ENCODE data around the gene PFKFB4.

The PFKFB4 gene

DNA sequence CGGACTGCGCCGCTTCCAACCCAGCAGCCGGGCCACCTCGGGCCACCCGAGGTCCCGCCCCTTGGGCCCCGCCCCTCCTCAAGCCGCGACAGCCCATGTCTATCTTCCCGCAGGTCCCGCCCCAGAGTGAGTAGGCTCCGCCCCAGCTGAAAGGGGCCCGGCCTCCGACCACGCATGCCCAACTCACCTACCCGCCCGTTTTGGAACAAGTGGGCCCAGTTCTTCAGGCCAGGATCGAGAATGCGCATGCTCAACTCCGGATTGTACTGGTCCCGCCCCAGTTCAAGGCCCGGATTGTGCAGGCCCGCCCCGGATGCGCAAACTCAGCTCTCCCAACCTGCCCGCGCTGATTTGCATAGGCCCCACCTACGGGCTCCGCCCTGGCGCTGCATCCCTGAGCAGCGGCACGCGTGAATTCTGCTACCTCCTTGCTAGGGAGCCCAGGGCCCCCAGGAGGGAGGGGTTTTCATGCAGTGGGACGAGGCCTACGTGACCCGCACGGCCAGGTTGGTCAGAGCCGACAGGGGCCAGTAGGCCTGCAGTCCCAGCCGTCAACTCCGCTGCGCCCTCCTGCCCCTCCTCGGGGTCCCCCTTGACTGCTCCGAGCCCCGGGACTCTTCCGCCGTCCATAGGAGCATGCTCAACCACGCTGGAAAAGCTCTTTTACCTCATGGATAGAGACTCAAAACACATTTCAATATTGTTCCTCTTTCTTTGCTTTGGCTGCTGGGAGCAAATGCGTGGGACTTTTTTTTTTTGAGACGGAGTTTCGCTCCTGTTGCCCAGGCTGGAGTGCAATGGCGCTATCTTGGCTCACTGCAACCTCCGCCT, at the start of gene PFKFB4:
Gene PFKFB4 (minus strand): TSS at position 8 of the 831 bp plus-strand sequence. CDS start 26 bp downstream, outside the sequence.
- DNase-seq, result peak; percentile 96

DNA sequence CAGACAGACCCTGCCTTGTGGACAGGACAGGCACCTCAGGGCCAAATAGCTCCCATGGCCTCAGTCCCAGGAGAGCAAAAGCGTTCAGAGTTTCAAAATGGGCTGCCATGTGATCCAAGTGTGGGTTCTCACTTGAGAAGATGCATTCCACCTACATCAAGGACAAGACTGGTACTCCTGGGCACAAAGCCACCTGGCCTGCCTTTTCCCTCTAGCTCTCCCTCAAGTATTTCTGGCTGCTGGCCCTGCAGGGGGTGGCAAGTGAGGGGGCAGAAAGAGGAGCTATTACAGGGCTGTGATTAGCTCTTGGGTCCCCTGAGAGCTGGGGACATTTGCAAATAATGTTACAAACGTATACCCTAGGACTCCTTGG, 45.0 kb upstream of the PFKFB4 start:
- no peak for DNase-seq

DNA sequence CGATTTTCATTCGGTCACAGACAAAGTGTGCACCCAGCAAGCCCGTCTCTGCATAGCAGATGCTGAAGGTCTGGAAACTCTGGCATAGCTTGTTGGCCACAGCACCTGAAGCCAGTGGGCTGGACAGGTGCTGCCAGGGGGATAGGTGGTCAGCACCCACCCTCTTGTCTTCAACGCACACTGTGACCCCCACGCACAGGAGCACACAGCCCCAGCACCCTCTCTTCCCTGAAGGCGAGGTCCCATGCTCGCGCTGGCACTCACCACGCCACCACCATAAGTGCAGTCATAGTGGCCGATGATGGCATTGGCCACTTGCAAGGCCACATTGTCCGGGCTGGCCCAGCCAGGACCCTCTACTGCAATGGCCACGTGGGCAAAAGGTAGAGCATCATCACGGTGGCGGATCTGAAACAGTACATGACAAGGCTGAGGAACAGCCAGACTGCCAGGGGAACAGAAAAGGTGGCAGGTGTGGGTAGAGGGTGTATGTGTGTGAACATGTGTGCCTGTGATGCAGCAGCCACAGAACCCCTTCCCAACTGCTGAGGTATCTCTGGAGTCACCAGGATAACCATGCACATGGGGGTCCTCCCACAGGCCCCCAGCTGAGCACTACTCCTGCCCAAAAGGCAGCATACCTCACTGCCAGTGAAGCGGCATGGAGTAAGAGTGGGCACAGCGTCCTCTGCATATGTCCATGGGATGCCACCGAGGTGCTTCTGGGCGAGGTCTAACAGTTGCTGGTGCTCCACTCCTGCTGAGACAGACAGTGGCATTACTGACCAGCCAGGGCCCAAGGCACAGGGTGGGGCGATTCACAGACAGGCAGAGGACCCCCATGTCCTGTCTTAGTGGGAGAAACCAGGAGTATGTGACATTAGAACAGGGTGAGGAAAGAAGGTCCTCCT, 44.4 kb upstream of the PFKFB4 start:
- DNase-seq, result no peak

DNA sequence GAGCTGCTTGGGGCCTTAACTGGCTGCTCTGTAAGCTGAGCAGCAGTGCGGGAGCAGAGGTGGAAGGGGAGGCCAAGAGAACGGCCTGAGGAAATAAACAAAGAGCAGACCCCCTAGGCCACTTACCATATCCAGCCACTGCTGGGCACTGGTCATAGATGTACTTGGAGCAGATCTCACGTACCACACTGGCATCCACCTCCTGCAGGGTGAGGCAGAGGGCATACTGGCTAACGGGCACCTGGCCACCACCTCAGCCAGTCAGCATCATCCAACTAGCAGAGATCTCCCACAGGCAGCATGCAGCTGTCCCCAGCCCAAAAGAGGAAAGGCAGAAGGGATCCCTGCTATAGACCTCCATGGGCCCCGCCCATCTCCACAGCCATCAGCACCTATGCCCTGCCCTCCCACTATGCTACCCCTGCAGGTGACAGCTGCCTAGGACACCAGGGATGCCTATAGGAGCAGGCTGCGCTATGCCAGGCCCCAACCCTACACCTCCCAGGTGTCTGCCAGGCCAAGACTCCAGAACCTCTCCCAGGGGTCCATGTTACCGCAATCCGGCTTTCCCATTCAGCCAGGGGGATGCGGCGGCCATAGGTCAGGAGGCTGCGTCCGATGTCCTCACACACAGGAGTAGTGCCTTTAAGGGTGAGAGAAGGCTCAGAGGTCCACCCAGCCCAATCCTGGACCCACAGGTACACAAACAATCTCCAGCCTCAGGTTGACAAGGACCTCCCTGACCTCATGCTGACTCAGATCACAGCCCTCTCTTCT, 43.1 kb upstream of the PFKFB4 start:
- no peak for DNase-seq

DNA sequence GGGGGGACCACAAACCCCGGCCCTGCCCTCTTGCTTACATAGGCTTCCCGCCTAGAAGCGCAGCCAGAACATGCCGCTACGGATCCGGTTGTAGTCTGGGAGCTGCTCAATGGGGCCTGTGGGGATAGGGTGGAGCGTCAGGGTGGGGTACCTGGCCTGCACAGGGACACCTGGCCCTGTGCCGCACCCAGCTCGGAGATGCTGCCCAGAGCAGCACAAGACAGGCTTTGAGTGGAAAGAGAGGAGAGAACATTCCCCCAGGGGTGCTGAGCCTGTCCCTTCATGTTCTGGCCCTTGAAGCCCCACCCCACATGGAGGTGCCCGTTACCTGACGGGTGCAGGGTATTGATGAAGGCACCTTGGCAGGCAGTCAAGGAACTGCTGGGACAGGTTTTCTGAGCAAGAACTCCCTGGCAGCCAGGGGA, 42.5 kb upstream of the PFKFB4 start:
- no peak for DNase-seq

DNA sequence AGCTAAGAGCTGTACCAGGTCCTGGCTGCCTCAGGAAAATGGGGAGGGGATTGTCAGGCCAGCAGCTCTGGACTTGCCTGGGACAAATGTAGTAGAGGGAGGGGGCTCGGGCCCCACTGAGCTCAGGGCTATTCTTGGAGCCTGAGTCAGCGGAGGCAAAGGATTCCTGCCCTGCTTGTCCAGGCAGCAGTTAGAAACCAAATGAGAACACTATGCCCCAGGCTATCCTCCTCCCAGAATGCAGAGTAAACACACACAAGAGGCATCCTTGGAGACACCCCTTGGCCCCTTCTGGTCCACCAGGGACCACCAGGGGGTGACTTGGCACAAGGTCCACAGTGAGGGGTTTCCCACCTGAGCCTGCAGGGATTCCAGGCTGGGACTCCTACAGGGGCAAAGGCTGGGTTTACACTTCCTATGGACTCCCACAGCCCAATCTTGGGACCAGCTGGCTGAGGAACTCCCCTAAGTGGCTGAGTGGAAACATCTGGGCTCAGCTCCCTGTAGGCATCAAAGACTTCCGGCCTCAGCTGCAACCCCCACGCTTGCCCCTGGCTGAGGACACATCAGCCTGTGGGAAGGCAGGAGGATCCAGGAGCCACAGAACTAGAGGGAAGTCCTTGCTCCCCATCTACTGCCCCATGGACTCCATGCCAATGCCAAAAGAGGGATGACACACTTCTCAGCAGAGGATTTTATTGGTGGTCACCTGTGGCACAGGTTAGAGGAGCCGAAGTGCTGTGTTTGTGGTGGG, 41.9 kb upstream of the PFKFB4 start:
- no peak for DNase-seq

DNA sequence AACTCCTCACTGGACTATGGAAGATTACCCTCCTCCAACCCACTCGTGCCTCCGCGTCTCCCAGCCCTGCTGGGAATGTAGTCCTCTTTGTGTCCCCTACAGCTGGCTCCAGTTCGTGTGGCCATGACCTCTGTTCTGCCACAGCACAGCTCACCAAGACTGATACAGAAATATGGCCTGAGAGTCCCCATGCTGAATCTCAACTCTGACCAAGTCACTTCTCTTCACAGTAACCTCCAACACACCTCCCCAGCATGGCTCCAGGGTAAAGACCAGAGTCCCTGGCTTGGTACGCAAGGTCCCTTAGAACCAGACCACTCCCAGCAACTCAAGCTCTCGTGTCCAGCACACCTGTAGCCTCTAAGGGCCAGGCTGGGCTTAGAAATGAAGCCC, 40.8 kb upstream of the PFKFB4 start:
- no peak for DNase-seq

DNA sequence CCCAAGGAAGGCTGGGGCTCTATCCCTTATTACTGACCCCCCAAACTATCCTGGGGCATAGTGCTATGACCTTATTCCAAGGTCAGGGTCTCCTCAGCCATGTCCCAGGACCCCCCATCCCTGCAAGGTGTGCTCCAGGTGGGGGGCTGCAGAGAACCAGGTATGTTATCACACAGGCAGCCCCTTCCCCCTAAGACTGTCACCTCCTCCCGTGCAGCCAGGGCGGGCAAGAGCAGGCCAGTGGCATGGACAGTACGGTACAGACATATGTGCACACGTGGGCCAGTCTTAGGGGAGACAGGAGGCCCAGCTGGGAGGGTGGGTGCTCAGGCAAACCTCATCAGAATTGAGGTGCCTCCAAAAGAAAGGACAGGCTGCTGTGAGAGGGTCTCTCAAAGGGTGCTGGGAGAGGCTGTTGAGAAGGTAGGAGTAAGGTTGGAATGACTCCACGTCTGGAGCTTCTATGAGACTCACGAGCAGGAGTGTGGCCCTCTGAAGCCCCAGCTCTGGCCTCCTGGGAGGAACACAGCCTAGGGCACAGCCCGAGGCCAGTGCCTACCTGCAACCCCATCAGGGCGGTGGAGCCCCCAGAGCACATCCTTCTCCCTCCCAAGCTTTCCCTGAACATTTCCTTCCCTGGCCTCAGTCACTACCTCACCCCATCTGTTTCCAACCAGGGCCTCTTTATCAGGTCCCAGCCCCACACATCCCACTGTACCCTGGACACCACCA, 40.2 kb upstream of the PFKFB4 start:
- no peak for DNase-seq

DNA sequence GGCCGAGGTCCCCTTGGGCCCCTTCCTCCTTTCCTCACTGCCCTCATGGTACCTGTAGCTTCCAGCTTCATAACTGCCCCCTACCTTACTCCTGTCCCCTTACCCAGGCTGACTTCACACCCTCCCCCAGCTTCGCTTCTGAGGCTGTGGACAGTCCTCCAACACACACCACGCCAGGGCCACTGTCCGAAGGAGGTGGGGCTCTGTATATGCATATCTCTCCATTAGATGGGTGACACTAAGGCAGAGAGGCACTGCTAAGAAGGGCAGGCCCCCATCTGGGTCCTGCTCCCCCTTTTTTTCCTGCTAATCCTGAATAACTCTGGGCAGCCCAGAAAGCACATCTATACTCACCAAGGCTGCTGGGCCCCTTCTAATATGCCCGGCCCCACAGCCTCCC, 39.6 kb upstream of the PFKFB4 start:
- DNase-seq, result no peak

DNA sequence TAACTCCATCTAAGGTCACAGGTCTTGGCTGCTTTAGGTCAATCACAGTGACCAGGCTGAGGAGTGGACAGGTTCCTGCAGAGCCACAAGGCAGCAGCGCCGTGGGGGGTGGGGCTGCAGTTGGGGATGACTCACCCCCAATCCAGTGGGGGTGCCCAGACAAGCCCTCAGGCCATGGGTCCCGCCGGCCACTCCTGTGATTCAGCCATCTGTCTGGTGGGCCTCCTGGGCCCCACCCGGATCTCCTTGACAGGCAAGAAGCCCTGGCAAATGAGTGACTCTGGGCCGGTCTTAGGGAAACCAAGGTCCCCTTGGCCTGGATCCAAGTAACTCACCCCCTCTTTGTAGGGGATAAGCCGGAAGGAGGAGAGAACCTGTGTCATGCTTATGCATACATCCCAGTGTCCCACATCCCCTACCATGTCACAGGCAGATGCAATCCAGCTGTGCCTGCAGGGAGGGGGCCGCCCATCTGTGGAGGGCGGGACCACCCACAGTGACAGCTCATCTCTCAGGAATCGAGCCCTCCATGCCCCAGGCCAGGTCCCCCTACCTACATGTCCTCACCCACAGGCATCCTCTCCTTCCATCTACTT, 39.0 kb upstream of the PFKFB4 start:
- DNase-seq, result no peak

DNA sequence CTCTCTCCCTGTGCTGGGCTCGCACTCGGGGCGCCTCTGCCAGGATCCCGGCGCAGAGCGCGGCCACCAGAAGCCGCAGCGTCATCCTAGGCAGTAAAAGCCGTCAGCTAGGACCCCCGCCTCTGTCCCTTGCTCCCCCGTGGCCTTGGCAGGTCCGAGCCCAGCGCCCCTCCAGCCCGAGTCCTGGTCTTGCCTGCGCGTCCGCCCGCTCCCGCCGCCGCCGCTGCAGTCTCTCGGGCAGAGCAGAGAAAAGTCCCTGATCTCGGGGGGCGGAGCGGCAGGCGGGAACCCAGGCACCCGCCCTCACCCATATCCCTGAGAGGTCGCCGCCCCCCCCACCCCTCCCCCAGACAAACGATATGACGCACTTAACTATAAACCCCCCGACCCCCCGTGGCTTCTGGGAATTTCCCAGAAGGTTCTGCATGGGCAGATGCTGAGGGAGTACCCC, 38.5 kb upstream of the PFKFB4 start, which contains the start of gene COL7A1:
Gene COL7A1 (minus strand): TSS at position 255 of the 451 bp plus-strand sequence. CDS start 170 bp downstream, at position 85.
- DNase-seq, result no peak

DNA sequence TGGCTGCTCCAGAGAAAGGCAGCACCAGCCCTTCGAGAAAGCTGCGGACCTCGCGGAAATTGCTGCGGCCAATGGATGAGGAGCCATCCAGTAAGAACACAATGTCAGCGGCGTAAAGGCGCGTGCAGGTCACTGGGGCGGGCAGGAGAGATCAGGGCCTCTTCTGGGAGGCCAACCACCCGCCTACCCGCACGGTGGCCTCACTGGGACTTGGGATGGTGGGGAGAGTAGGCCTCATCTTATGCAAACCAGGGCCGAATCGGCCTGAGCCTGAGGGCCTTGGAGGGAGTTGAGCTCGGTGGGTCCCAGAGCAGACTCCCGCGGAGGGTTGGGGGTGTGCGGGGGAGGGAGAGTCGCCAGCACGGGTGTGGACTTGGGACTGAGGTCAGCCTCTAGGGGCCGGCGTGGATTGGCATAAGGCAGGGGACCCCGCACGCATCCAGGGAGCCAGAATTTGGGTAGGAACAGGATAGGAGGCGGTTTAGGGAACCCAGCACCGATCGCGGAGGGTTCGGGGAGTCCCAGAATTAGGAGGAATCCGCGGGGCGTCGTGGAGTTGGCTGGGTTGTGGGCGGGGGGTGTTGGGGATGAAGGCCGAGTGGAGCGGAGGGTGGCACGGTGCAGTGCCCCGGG, 37.9 kb upstream of the PFKFB4 start:
- DNase-seq, result no peak

DNA sequence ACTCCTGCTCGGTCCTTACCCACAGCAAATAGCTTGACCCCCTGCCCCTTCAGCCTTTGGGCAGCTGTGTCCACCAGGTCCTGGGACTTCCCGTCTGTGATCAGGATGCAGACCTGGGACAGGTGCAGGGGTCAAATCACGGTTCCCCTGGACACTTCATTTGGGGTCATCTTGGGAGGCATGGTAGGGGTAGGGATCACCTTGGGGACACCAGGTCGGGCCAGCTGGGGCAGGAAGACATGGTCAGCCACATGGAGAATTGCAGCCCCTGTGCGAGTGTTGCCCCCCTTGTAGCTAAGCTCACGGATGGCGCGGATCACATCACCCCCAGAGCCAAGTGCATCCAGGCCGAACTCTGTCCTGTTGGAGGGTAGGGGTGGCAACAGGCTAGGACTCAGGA, 36.7 kb upstream of the PFKFB4 start:
- no peak for DNase-seq

DNA sequence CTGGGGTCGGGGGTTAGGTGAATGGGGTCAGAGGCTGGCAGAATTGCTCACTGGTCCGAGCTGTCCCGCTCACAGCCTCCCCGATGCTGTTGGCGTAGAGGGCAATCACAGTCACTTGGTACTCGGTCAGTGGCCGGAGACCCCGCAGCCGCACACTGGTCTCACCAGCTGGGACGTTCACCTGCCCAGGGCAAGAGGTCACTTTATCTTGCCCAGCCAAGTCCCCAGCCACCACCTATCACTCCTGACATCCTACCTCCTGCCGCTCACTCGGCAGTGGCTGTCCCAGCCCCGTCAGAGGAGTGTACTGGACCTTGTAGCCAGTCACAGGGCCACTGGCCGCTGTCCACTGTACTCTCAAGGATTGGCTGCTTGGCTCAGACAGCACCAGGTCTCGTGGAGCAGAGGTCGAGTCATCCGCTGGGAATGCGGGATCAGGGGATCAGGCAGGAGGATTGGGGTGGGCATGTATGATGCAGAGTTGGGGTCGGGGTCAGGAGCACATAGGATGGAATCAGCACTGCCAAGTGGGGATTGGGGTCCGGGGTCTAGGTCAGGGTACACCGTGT, 36.0 kb upstream of the PFKFB4 start:
- DNase-seq, result no peak

DNA sequence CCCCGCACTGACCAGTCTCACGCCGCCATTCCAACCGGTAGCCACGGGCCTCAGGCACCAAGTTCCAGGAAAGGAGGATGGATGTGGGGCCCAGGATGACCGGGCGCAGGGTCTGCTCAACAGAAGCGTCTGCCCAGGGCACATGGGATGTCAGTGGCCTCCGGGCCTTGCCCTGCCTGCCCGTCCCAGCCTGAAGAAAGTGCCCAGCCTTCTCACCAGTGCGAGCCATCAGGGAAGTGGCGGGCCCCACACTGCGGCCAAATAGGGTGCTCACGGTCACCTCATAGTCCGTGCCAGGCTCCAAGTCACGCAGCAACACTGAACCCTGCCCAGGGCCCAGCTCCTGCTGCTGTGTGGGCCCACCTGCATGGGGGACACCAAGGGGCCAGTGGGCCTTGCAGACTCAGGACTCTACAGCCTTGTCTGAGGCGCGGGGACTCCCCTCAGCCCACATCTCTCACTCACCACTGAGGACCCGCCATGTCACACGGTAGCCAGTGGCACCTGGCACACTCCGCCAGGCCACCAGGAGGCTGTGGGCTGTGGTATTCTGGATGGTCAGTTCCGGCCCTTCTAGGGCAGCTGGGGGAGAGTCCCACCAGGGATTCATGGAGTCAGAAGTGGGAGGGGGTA, 35.4 kb upstream of the PFKFB4 start:
- no peak for DNase-seq

DNA sequence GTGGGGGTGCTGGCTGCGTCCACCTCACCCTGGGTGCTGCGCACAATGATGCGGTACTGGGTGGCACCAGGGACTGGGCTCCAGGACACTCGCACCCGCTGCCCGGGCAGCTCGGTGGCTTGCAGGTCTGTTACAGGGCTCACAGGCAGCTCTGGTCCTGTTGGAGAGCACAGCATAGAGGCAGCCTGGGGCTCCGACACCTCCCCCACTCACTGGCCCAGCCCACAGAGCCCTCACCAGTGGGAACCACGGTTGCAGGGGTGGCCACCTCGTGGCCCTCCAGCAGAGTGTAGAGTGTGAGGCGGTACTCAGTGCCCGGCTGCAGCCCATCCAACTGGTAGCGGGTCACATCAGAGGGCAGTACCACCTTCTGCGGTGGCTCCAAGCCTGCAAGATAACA, 34.8 kb upstream of the PFKFB4 start:
- DNase-seq, result no peak

DNA sequence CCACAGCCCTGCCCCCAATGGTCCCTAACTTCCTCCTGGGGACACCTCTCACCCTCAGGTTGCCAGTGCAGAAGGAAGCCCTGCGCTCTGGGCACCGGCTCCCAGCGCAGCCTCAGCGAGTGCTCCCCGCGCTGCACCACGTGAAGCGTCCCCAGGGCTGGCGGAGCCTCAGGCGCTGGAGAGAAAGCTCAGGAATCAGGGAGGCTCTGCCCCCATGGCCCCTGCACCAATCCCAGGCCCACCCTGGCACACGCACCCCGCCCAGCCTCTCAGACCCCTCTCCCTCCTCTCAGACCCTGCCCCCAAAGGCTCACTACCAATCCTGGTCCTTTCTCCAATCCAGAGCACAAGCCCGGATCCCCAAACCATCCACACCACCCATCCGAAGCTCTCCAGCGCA, 31.6 kb upstream of the PFKFB4 start:
- DNase-seq, result no peak

DNA sequence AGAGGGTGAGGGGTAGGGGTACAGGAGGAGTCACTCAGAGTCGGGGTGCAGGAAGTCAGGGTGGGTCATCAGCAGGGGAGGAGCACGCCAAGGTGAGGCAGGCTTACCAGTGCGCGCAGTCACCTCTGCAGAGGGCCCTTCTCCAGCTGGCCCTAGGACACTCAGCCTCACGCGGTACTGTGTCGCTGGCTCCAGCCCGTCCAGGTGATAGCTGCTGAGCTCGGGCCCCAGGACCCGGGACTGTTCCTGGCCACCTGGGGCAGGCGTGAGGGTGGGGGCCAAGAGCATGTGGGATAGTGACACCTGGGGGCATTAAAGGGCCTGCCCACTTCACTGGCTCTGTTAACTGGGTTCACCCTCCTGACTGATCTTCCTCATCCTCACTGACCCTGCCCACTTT, 31.1 kb upstream of the PFKFB4 start:
- DNase-seq, result no peak

DNA sequence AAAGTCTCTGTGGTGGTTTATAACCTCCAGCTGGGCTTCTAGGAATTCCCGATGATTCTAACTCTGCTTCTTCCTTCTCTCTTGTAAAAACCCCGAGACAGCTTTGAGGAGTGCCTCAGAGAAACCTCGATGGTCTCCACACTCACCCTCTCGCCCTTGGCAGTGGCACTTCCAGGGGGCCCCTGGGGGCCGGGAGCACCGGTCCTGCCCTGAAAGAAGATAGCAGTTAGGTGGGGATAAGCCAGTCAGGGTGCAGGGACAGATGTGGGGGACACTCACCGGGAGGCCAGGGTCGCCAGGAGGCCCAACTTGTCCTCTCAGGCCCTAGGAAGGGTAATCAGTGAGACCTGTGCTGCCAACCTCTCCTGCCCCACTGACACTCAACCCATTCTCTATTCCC, 28.8 kb upstream of the PFKFB4 start:
- no peak for DNase-seq

DNA sequence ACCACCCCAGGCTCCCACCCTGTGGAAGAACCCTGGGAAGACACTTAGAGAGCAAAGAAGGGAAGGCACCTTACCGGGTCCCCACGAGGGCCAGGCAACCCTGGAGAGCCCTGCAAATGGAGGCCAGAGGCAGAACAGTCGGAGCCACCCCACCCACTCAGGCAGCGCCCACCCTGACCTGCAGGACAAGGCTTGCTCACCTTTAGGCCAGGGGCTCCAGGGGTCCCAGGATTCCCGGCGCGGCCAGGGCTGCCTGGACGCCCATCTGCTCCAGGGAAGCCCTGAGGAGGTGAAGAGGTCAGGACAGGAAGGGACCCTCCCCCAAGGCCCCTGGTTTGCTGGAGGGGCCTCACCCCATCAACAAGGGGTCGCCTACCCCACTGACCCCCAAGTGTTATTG, 28.2 kb upstream of the PFKFB4 start:
- no peak for DNase-seq

Data from NCI-H2029 (cell line).